ENCODE results near the gene CRABP2.

GRCh38 chr1:156727926-156728598 is 22.7 kb upstream of the CRABP2 start, which contains the start of gene METTL25B:
- TF ChIP-seq CTCF (conservative IDR thresholded peaks at IDR 0.05; ENCODE audit: low read depth, low read length) (no peak), EZH2 (IDR thresholded peaks at IDR 0.05; ENCODE audit: borderline replicate concordance, low read depth, low read length, poor library complexity, severe bottlenecking) (no peak)

All from A673 (cell line).